ENCODE results near the gene ECEL1.

- TF ChIP-seq CTCF (IDR thresholded peaks at IDR 0.05) (no peak), POLR2A (IDR thresholded peaks at IDR 0.05) (no peak)
These were observed 39.3 kb downstream of the ECEL1 start for GRCh38 chr2:232448304-232448690.
